GM21423 (cell line): ENCODE data around the gene ITGAV.

Source experiments
- ATAC-seq: cut with Tn5 transposase; IDR thresholded peaks from one replicate; pipeline ENCODE4 v1.9.1; 2021; ENCODE audit warnings: mild to moderate bottlenecking, moderate library complexity; ENCODE audit not compliant: unreplicated experiment

ITGAV gene

DNA sequence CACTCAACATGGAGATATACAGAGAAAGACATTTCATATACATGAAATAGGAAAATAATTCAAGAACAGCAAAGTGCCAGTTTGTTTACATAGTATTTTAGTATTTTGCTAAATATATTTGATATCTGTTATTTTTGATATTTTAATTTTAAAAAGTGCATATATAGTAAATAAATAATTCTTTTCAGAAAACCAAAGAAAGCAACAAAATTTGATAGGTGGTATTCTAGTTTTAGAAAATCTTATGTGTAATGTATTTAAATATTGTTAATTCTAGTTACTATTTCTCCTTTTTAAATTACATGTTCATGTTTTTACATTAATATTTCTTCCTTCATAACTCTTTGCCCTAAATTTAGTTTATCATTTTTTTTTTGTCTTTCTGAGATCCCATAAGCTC lies 69.5 kb downstream of the ITGAV start:
- no peak for ATAC-seq

DNA sequence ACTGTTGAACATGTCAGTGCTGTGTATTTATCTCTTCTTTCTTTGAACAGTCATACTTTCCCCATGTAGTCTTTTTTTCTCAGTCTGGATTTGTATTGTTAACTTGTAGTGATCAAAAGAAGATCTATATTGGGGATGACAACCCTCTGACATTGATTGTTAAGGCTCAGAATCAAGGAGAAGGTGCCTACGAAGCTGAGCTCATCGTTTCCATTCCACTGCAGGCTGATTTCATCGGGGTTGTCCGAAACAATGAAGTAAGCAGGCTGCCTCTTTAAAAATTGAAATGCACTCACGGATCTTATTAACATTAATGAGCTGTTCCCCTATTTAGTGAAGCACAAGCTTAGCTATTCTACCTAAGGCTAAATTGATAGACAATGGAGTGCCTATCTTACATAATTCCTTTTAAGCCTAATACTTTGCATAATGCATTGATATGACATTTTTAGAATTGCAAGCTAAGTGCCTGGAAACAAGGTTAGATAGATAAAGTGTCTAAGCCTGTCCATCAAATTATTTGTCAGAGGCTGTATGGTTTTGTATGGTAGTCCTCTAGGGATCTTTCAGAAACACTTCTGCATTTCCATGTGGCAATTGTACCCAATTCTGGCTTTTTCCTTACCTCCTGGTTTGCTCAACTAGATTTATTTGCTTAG lies 74.7 kb downstream of the ITGAV start:
- no peak for ATAC-seq

DNA sequence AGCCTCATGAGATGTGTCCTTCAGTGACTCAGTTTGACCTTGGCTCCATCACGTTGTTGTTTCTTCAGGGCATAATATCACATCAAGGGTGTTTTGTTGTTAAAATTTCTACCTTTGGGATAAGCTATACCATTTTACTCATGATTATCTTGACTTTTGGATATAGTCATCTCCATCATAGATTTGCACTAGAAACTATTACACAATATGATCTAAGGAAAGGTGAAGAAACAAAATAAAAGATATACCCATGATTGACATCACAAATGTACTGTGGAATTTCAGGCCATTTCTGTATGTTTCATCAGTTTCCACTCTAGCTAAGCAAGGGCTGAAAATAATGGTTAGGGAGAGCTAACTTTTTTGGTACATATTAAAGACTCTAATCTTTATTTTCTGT lies 79.3 kb downstream of the ITGAV start:
- ATAC-seq: no peak

DNA sequence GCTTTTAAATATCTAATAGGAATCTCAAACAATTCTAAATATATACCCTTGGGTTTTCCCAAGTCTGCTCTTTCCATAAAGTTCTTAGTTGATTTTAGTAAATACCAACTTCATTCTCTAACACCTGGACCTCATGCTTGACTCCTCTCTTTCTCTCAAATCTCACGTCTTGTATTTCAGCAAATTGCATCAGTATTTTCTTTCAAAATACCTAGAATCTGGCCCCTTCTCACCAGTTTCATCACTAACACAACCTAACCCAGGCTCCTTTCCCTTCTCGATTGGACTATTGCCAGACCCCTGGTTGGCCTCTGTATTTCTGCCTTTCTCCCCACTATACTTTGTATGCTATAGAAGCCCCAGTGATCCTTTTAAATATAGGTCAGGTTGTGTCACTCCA lies 81.0 kb downstream of the ITGAV start:
- no peak for ATAC-seq

GRCh38 chr2:186675380-186675779 lies 85.5 kb downstream of the ITGAV start:
- no peak for ATAC-seq

DNA sequence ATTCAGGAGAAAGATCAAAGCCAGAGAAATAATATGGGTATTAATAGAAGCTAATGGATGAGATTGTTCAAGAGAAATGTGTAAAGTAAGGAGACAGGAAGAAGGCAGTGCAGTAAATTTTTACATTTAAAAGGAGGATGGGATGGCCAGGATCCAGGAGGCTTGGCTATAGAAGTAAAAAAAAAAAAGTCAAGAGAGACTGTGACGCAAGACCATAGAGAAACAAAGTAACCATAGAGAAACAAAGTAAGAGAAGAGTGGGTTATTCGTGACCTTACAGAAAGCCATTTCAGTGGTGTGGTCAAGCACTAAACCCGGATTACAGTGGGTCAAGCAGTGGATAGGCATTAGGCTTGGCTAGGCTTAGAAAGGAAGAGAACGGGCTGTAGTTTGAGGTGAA lies 93.5 kb downstream of the ITGAV start:
- ATAC-seq: no peak

DNA sequence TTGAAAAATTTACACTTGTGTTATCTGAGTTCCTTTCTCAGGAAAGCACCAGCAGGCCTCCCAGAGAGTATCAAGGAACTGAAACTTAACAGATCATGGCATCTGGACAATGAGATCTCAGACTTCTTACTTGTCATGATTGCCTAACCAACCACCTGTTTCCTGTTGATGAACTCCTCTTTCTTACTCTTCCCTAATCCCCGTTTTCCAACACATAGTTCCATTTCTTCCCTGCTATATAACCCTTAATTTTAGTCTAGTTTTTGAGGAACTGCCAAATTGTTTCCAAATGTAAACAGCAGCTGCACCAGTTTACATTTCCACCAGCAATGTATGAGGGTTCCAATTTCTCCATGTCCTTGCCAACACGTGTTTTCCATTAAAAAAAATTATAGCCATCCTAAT lies 98.0 kb downstream of the ITGAV start:
- no peak for ATAC-seq

- ATAC-seq: no peak
Measured at GRCh38 chr2:186688813-186689212, 99.0 kb downstream of the ITGAV start.

- ATAC-seq: no peak
Measured at GRCh38 chr2:186690786-186691185, 100.9 kb downstream of the ITGAV start.

- no peak for ATAC-seq
Measured at GRCh38 chr2:186691231-186691630, 101.4 kb downstream of the ITGAV start.

DNA sequence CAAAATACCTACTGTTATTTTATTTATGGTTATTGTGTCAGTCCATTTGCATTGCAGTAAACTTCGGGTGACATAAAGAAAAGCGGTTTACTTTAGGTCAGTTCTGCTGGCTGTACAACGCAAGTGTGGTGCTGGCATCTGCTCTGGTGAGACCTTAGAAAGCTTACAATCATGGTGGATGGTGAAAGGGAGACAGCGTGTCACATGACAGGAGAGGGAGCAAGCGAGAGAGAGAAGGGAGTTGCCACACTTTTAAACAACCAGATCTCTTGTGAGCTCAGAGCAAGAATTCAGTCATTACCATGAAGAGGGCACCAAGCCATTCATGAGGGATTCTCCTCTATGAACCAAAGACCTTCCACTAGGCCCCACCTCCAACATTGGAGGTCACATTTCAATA lies 102.0 kb downstream of the ITGAV start:
- ATAC-seq: no peak

DNA sequence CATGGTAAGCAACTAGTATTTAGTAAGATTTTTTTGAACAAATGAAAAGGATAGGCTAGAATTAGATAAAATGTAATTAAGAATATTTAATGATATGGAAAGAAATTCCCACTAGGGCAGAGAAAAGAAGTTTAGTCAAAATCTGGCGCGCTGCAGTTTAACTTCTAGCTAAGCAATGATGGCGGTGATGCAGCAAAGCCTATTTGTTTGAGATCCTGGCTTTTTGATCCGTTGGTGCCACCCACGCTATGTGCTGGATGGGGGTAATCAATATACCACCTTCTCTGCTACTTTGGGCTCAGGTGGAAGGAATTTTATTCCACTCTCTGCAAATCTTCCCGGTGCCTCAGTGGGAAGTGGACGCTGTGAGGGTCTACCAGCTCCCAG lies 103.6 kb downstream of the ITGAV start:
- no peak for ATAC-seq

GRCh38 chr2:186695081-186695756 lies 105.4 kb downstream of the ITGAV start:
- no peak for ATAC-seq

- ATAC-seq: no peak
Measured at GRCh38 chr2:186696290-186696689, 106.4 kb downstream of the ITGAV start.

DNA sequence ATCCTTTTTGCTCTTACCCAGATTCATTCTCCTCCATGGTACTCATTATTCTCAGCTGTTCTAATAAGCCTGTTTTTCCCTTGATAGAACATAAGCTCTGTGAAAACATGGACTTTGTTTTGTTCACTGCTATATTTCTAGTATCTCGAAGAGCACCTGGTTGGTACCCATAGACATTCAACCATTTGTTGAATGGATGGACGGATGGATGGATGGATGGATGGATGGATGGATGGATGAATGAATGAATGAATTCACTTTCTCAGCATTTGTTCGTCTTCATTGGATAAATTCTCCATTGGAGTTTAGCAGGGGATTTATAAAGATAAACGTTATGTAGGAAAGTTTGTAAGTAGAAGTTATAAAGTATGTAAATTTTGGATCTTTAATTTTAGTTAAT lies 106.9 kb downstream of the ITGAV start:
- ATAC-seq: no peak

DNA sequence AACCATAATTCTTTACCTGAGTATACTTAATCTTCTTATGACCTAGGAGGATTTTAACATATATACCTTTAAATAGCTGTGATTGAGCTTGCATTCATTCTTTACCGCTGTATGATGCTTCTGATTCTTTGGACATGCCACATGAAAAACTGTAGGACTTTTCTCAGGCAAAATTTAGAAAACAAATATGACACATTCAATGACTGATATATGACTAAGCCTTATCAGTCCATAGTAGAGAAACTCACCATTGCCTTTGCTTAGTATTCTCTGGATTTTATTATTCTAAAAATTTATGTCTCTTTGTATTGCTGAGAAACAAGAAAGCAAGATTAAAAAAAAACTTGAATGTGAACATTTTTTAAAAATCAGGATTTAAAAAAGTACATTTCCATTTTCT lies 107.7 kb downstream of the ITGAV start:
- ATAC-seq: no peak

DNA sequence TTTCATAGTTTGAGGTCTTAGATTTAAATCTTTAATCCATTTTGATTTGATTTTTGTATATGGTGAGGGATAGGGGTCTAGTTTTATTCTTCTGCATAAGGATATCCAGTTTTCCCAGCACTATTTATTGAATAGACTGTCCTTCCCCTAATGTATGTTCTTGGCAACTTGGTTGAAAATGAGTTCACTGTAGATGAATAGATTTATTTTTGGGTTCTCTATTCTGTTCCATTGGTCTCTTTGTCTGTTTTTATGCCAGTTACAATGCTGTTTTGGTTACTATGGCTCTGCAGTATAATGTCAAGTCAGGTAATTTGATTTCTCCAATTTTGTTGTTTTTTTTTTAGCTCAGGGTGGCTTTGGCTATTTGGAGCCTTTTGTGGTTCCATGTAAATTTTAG lies 109.9 kb downstream of the ITGAV start:
- no peak for ATAC-seq

GRCh38 chr2:186702006-186702405 lies 112.2 kb downstream of the ITGAV start:
- no peak for ATAC-seq

DNA sequence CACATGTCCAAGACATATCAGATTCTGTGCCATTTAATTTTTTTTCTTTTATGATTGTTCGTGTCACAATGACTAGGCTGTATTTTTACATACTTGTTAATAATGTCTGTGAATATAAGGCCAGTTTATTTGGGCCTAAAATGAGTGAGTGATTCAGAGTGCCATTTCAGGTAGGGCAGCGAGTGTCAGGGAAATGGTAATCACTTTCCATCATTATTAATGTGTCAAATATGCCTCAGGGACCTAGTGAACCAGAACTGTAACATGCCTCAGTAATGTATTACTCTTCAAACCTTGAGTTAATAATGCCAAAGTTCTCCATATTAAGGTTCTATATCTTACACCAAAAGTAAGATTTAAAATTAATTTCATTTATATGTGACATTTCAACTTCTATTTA lies 112.6 kb downstream of the ITGAV start:
- no peak for ATAC-seq

DNA sequence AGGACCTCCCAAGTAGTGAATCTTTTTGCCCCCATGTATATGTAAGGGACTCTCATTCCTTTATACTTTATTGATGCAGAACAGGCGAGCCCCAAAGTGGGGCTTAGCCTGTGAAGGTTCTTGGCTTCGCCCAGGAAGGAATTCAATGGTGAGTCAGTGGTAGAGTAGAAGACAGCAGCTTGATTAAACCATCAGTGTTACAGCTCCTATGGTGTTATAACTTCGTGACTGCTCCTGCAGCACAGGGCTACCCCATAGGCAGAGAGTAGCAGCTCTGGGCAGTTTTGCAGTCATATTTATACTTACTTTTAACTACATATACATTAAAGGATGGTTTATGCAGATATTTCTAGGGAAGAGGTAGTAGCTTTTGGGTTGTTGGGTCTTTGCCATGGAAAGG lies 115.0 kb downstream of the ITGAV start:
- ATAC-seq: no peak

- no peak for ATAC-seq
Measured at GRCh38 chr2:186709529-186710450, 119.9 kb downstream of the ITGAV start.

DNA sequence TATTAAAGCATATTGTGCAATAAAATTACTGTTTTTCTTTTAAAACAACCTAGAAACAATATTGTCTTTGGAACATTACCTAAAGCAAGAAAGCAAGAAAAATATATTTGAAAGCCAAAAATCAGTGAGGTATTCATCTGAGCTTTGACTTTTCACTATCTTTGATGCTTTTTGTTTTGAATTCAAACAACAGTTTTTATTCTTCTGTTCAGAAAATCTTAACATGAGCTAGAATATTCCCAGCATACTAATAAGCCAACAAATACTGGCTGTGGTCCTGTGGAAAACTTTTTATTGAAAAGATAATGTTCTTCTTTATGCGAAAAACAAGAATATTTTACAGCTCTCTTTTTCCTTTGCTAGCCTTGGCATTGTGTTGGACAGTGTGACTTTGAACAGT lies 123.8 kb downstream of the ITGAV start:
- no peak for ATAC-seq
